ENCODE measurements around the gene TUBA3E.
"Not testable (repeated sequence)": the region's sequence is repeated elsewhere in the genome, so short reads cannot be mapped to it uniquely, and the experiment has no call there.

DNA sequence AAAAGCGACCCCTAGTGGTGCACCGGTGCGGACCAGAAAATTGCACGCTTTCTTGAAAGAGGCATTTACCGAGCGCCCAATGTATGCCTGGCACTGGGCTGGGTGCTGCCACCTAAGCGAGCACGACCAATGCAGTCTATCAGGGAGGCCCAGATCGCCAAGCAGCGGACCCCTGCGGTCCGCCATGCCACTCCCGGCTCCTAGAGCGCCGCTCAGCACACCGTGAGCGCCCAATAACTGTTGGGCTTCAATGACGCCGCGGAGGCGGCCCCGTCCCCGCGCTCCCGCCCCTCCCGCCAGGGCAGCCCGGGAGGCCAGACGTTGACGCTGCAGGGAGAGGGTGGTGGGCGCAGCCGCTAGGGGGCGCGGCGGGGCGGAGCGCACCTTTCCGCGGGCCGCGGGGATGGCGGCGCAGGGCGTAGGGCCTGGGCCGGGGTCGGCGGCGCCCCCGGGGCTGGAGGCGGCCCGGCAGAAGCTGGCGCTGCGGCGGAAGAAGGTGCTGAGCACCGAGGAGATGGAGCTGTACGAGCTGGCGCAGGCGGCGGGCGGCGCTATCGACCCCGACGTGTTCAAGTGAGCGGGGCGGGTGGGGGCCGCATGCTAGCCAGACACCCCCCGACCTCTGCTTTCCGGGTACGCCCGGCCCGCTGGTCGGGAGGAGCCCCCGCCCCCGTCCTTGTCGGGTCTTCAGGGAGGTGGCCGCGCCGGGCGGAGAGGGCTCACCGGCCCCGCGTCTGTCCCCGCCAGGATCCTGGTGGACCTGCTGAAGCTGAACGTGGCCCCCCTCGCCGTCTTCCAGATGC, 16.2 kb downstream of the TUBA3E start, which contains the start of gene MZT2B:
- peak; percentile 37 for TF ChIP-seq TAF1 (IDR thresholded peaks at IDR 0.05; ENCODE audit: low read depth)
- TF ChIP-seq EP300 (conservative IDR thresholded peaks at IDR 0.05; ENCODE audit: poor library complexity, severe bottlenecking); EZH2 (IDR thresholded peaks at IDR 0.05; ENCODE audit: borderline replicate concordance, insufficient read depth, low read length, poor library complexity, severe bottlenecking); REST (IDR thresholded peaks at IDR 0.05; ENCODE audit: borderline replicate concordance): not testable (repeated sequence)
- TF ChIP-seq, protein P1, sequence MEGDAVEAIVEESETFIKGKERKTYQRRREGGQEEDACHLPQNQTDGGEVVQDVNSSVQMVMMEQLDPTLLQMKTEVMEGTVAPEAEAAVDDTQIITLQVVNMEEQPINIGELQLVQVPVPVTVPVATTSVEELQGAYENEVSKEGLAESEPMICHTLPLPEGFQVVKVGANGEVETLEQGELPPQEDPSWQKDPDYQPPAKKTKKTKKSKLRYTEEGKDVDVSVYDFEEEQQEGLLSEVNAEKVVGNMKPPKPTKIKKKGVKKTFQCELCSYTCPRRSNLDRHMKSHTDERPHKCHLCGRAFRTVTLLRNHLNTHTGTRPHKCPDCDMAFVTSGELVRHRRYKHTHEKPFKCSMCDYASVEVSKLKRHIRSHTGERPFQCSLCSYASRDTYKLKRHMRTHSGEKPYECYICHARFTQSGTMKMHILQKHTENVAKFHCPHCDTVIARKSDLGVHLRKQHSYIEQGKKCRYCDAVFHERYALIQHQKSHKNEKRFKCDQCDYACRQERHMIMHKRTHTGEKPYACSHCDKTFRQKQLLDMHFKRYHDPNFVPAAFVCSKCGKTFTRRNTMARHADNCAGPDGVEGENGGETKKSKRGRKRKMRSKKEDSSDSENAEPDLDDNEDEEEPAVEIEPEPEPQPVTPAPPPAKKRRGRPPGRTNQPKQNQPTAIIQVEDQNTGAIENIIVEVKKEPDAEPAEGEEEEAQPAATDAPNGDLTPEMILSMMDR (IDR thresholded peaks at IDR 0.05; ENCODE audit: poor library complexity, severe bottlenecking) = peak; percentile 95

Data from neural cell (in vitro differentiated cells).